ENCODE data around the gene PRMT1.

The PRMT1 gene

DNA sequence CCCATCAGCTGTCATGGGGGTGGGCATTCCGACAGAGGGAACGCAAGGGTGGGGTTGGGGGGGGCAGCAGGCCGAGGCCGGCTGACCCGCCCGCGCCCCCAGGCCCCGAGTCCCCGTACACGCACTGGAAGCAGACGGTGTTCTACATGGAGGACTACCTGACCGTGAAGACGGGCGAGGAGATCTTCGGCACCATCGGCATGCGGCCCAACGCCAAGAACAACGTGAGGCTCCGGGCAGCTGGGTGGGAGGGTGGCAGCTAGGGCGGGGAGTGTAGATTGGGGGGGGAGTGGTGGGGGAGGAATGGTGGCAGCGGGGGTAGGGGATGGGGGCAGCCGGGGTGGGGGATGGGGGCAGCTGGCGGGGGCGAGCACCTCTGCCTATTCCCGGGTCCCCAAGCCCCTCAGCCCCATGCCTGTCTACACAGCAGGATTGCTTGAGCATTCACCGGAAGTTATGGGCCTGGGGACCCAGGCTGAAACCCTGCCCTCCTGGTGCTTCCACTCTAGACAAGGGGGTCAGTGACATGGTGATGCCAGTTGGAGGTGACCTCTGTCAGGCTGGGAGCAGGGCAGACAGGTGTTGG is 9.5 kb downstream of the PRMT1 start:
- no peaks in the 10 kb centered on the region for H4K20me1 ChIP-seq (ENCODE audit: insufficient read depth, low read length)
- H3K27ac ChIP-seq (ENCODE audit: low read depth, low read length, poor library complexity, severe bottlenecking), result no peak overlapping the region
- peaks cover 87% of the 10 kb centered on the region for H3K36me3 ChIP-seq (ENCODE audit: insufficient read depth, low read length)

DNA sequence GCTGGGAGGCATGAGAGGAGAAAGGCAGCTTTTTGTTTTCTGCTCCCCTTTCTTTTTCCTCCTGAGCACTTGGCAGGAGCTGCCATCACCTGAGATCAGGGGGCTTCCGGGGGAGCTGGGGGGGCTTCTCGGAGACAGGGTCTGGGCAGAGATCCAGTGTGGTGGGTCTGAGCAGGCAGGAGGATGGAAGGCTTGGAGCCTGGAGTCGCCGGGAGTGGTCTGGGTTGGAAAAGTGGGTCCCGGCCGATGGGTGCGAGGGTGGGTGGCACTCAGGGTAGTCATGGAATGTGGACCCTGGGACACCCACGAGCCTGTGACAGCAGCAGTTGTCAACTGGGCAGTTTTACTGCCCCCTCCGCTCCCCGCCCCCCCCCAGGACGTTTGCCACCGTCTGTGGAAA is 10.1 kb downstream of the PRMT1 start:
- H3K4me2 ChIP-seq (ENCODE audit: low read length), result no peak overlapping the region
- peaks cover 81% of the 10 kb centered on the region for H3K36me3 ChIP-seq (ENCODE audit: insufficient read depth, low read length)
- no peaks in the 10 kb centered on the region for H4K20me1 ChIP-seq (ENCODE audit: insufficient read depth, low read length)
- H3K9me3 ChIP-seq (ENCODE audit: low read length), result no peaks in the 10 kb centered on the region
- no peaks in the 10 kb centered on the region for H3F3A ChIP-seq (ENCODE audit: insufficient read depth, low read length)
- H3K4me3 ChIP-seq (ENCODE audit: low read depth, low read length, poor library complexity, severe bottlenecking), result no peak overlapping the region
- TF ChIP-seq, protein P1, sequence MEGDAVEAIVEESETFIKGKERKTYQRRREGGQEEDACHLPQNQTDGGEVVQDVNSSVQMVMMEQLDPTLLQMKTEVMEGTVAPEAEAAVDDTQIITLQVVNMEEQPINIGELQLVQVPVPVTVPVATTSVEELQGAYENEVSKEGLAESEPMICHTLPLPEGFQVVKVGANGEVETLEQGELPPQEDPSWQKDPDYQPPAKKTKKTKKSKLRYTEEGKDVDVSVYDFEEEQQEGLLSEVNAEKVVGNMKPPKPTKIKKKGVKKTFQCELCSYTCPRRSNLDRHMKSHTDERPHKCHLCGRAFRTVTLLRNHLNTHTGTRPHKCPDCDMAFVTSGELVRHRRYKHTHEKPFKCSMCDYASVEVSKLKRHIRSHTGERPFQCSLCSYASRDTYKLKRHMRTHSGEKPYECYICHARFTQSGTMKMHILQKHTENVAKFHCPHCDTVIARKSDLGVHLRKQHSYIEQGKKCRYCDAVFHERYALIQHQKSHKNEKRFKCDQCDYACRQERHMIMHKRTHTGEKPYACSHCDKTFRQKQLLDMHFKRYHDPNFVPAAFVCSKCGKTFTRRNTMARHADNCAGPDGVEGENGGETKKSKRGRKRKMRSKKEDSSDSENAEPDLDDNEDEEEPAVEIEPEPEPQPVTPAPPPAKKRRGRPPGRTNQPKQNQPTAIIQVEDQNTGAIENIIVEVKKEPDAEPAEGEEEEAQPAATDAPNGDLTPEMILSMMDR (IDR thresholded peaks at IDR 0.05; ENCODE audit: low read length), result no peak
- TF ChIP-seq EZH2 (IDR thresholded peaks at IDR 0.05; ENCODE audit: borderline replicate concordance, low read length), result no peak
- no peak overlapping the region for H3K27ac ChIP-seq (ENCODE audit: low read depth, low read length, poor library complexity, severe bottlenecking)
- no peaks in the 10 kb centered on the region for H3K27me3 ChIP-seq (ENCODE audit: insufficient read depth, low read length)
- no peak overlapping the region for H2AFZ ChIP-seq (ENCODE audit: low read length)
- no peak overlapping the region for H3K9ac ChIP-seq (ENCODE audit: low read length)
- no peaks in the 10 kb centered on the region for H3K79me2 ChIP-seq (ENCODE audit: insufficient read depth, low read length)
- peaks cover 15% of the 10 kb centered on the region for H3K4me1 ChIP-seq (ENCODE audit: insufficient read depth, low read length, severe bottlenecking)
- H3K9me2 ChIP-seq (ENCODE audit: low read depth, low read length), result no peaks in the 10 kb centered on the region

More for the DNA sequence above, 9.5 kb downstream of the PRMT1 start:
- Histone ChIP-seq H3F3A (ENCODE audit: insufficient read depth, low read length) (no peaks in the 10 kb centered on the region), H3K27me3 (ENCODE audit: insufficient read depth, low read length) (no peaks in the 10 kb centered on the region), H3K9ac (ENCODE audit: low read length) (no peak overlapping the region), H3K9me3 (ENCODE audit: low read length) (no peaks in the 10 kb centered on the region), H3K4me1 (ENCODE audit: insufficient read depth, low read length, severe bottlenecking) (peaks cover 10% of the 10 kb centered on the region), H3K4me2 (ENCODE audit: low read length) (no peak overlapping the region), H3K9me2 (ENCODE audit: low read depth, low read length) (no peaks in the 10 kb centered on the region), H3K4me3 (ENCODE audit: low read depth, low read length, poor library complexity, severe bottlenecking) (no peak overlapping the region), H3K79me2 (ENCODE audit: insufficient read depth, low read length) (no peaks in the 10 kb centered on the region), H2AFZ (ENCODE audit: low read length) (no peak overlapping the region)
- TF ChIP-seq, protein P1 (IDR thresholded peaks at IDR 0.05; ENCODE audit: low read length), result no peak
- no peak for TF ChIP-seq EZH2 (IDR thresholded peaks at IDR 0.05; ENCODE audit: borderline replicate concordance, low read length)

DNA sequence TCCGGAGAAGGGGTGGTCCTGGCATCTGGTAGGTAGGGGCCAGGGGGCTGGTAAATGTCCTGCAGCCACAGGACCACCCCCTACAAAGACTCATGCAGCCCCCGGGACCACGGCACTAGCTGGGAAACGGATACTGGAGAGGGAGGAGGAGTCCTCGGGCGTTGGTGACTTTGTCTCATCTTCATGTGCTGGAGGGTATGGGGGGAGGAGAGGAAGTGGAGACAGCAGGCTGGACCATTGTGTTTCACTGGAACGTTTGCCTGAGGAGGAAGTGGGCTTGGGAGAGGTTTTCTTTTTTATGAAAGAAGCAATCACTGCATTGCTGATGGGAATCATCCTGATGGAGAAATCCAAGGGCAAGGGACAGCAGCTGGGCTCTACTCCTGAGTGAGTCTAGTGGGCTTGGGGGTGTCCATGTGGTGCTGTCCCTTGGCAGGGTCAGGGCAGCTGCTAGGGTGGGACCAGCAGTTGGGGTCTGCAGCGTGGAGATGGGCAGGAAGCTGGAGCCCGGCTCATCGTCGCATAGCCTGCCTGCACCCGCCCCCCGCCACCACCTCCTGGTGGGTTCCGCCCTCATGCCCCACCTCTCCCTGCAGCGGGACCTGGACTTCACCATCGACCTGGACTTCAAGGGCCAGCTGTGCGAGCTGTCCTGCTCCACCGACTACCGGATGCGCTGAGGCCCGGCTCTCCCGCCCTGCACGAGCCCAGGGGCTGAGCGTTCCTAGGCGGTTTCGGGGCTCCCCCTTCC is 10.7 kb downstream of the PRMT1 start:
- no peaks in the 10 kb centered on the region for H3K79me2 ChIP-seq (ENCODE audit: insufficient read depth, low read length)
- no peaks in the 10 kb centered on the region for H3K27me3 ChIP-seq (ENCODE audit: insufficient read depth, low read length)
- H3F3A ChIP-seq (ENCODE audit: insufficient read depth, low read length), result no peaks in the 10 kb centered on the region
- H3K27ac ChIP-seq (ENCODE audit: low read depth, low read length, poor library complexity, severe bottlenecking), result no peak overlapping the region
- H3K4me1 ChIP-seq (ENCODE audit: insufficient read depth, low read length, severe bottlenecking), result peaks cover 19% of the 10 kb centered on the region
- no peaks in the 10 kb centered on the region for H3K9me2 ChIP-seq (ENCODE audit: low read depth, low read length)
- H3K4me3 ChIP-seq (ENCODE audit: low read depth, low read length, poor library complexity, severe bottlenecking), result no peak overlapping the region
- no peak overlapping the region for H3K4me2 ChIP-seq (ENCODE audit: low read length)
- TF ChIP-seq EZH2 (IDR thresholded peaks at IDR 0.05; ENCODE audit: borderline replicate concordance, low read length), result no peak
- TF ChIP-seq, protein P1 (IDR thresholded peaks at IDR 0.05; ENCODE audit: low read length), result no peak
- H4K20me1 ChIP-seq (ENCODE audit: insufficient read depth, low read length), result no peaks in the 10 kb centered on the region
- H3K9me3 ChIP-seq (ENCODE audit: low read length), result no peaks in the 10 kb centered on the region
- peaks cover 75% of the 10 kb centered on the region for H3K36me3 ChIP-seq (ENCODE audit: insufficient read depth, low read length)
- no peak overlapping the region for H2AFZ ChIP-seq (ENCODE audit: low read length)
- no peak overlapping the region for H3K9ac ChIP-seq (ENCODE audit: low read length)

Data from OCI-LY1 (cell line).